ENCODE data around the gene FYB1.
"Not testable (repeated sequence)": the region's sequence is repeated elsewhere in the genome, so short reads cannot be mapped to it uniquely, and the experiment has no call there.

FYB1 gene

GRCh38 chr5:39187831-39188731, 31.3 kb downstream of the FYB1 start:
- DNase-seq (ENCODE audit: low spot score) = no peak

- no peak for DNase-seq (ENCODE audit: low spot score)
Observed at GRCh38 chr5:39186722-39187539, 32.4 kb downstream of the FYB1 start.

DNA sequence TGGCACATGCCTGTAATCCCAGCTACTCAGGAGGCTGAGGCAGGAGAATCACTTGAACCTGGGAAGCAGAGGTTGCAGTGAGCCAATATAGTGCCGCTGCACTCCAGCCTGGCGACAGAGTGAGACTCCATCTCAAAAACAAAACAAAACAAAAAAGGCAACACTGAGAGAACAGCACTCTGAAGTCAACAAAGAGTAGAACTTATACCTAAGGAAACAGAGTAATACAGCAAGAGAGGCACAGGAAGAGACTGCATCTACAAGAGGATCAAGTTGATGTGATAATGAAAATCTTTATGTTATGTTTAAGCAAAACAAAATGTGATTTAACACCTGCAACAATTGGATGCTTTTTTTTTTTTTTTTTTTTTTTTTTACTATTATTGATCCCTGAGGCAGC, 33.1 kb downstream of the FYB1 start:
- DNase-seq (ENCODE audit: low spot score) = no peak

GRCh38 chr5:39185761-39186160, 33.6 kb downstream of the FYB1 start:
- no peak for DNase-seq (ENCODE audit: low spot score)

DNA sequence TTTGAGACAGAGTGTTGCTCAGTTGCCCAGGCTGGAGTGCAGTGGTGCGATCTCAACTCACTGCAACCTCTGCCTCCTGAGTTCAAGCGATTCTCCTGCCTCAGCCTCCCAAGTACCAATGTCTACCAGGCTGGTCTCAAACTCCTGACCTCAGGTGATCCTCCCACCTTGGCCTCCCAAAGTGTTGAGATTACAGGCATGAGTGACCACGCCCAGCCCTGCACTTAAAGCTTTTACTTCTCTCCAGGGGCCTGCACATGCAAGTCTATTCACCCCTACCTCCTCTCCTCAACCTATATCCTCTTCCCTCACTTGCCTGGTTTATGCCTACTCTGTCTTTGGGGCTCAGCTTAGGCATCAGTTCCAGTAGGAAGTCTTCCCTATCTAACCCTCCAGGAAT, 39.8 kb downstream of the FYB1 start:
- DNase-seq (ENCODE audit: low spot score) = not testable (repeated sequence)

DNA sequence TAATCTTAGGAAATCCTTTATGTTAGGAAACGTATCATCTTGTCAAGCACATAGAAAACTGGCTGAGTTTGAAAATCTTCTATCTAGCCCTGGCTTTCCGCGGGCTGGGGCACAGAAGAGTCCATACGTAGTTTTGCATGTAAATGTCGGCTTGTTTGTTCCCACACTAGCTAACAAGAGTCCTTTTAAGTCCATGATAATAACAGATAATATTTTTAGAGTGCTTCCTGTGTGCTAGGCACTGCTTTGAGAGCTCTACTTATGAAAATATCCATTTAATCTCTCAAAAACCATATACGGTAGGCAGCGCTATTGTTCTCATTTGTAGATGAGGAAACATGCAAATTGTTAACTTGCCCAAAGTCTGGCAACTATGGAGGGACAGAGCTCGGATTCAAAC, 40.5 kb downstream of the FYB1 start:
- no peak for DNase-seq (ENCODE audit: low spot score)

DNA sequence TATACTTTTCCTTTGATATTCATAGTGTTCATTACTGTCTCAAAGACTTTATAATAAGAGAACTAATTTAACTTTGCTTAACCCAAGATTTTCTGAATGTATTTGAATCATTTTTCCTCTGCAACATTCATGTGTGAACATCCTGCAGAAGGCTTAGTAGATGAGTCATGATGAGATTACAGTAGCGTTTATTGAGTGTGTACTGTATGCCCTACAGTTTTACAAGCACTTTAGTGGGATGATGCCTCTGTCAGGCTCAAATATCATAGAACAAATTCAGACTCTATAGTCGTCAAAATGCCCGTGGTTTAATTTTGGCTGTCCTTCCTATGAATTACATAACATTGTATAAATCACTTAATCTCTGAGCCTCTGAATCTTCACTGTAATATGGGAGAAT, 41.2 kb downstream of the FYB1 start:
- DNase-seq (ENCODE audit: low spot score) = no peak

- no peak for DNase-seq (ENCODE audit: low spot score)
Observed at GRCh38 chr5:39177631-39177964, 41.8 kb downstream of the FYB1 start.

DNA sequence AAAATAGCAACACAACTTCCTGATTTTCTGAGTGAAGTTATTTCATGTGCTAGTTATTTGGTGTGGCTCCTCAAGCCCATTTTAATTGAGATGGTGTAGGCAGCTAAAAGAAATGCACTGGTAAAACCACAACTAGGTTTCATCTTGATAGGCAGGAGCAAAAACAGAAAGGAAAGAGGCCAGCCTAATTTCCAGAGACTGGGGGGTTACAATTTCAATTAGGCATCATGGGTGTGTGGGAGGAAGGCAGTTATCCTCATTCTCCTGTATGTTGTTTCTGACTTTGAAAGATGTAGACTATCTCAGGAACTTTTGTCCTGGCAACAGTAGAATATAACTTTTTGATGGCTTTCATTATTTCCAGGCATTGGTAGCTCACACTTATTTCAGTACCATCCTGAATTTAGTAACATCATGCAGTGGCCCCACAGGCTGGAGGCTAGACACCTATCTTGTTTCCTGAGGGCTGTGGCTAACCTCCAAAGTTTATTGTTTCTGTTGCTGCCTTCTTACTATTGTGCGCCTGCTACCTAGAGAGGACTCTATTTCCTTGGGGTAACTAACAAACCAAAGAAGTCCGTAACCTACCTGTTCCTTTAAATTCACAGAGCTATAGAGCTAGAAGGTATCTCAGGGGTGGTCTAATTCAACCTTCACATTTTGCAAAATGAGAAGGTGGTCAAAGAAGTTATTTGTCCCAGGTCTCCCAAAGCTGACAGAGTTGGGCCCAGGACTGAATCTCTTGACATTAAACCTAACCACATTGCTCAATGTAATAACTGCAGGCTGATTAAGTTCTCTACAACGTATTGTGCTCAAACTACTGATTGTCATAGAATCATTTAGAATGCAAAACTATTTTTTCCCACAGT, 42.4 kb downstream of the FYB1 start:
- no peak for DNase-seq (ENCODE audit: low spot score)

DNA sequence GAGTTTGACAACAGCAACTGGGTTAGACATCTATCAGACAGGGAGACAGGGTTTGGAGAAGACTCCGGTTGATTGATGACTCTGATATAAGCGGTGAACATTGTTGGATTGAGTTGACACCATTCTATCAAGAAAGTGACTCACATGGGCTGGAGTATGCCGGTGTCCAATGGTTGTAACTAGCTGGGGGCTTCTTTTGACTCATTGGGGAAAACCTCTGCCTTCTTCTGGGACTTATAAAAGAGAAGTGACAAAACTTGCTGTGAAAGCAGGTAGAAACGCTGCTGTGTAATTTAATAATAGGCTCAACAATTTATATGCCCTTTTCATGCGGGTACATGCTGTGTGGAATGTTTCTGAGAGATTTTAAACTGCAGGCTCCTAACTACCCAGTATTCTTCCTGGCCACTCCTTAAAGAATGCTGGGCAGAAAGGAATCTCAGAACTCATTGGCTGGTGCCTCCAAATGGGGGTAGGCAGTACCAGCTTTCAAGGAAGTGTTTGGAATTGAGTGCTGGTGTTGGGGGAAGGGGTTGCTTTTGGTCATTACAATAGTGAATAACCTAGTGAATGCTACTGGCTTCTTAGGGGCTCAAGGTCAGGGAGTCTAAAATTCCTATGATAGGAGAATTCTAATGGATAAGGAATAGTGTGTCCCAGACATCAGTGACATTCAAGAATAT, 43.9 kb downstream of the FYB1 start:
- no peak for DNase-seq (ENCODE audit: low spot score)

- no peak for DNase-seq (ENCODE audit: low spot score)
Observed at GRCh38 chr5:39173069-39173468, 46.3 kb downstream of the FYB1 start.

GRCh38 chr5:39172593-39172992, 46.8 kb downstream of the FYB1 start:
- no peak for DNase-seq (ENCODE audit: low spot score)

DNA sequence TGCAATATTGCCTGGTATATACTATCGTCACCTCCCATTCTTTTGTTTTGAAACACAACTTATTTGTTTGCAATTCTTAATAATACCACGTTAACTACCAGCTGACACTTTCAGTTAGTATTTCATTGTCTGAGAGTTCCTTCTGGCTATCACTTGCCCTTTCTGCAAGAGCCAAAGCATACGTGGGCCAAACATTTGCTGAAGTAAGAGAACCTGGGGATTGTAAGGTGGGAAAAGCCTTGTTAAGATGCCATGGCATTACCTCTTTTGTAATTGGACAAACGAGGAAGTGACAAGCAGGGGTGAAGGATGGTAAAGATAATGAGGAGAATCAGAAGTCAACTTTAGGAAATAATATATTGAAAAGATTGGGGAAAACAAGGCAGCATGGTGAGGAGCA, 47.7 kb downstream of the FYB1 start:
- DNase-seq (ENCODE audit: low spot score) = no peak

GRCh38 chr5:39169081-39169480, 50.3 kb downstream of the FYB1 start:
- no peak for DNase-seq (ENCODE audit: low spot score)

DNA sequence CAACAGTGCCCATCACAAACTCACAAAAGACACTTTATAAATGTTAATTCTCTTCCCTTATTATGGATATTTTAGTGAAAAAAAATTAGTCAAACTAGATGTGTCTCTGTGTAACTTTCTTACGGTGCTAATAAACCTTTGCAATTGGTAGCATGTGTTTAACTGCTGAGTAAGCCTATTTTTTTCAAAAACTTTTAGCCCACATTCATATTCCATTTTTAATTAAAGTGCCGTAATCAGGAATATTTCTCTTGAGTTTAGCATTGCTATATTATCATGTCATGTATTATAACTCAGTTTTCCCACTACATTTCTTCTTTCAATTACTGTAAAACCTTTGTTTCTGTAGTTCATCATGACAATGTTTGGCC, 51.4 kb downstream of the FYB1 start:
- DNase-seq (ENCODE audit: low spot score) = no peak

DNA sequence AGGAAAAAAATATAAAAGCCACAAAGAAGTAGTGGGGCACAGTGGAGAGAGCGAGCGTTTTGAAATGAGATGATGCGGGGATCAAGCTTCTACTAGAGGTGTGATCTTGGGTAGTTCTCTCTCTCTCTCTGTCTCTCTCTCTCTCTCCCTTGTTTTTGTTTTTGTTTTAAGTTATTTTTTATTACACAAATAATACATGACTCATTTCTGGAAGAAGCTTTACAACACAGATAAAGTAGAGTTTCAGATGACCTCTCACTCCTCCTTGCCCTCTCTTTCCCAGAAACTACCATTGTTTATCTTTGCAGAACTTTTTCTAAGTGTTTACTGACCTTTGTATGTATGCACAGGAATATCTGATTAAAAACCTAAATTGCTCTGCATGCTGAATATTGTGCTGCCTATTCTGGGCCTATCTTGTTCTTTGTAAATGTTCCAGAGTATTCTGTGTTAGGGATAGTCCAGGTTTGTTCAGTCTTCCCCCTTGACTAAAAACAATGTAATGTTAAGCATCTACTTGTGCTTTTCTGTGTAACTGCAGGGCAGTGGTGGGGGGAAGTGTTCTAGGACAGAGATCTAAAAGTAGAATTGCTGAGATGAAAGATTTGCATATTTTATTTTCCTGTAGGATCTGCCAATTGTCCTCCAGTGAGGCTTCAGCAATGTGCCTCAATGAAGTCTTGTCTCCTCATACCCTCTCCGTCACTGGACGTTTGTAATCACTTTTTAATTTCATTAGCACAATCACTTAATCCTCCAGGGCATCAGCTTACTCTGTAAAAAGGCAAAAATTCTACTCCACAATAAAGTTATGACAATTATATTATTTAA, 52.0 kb downstream of the FYB1 start:
- no peak for DNase-seq (ENCODE audit: low spot score)

DNA sequence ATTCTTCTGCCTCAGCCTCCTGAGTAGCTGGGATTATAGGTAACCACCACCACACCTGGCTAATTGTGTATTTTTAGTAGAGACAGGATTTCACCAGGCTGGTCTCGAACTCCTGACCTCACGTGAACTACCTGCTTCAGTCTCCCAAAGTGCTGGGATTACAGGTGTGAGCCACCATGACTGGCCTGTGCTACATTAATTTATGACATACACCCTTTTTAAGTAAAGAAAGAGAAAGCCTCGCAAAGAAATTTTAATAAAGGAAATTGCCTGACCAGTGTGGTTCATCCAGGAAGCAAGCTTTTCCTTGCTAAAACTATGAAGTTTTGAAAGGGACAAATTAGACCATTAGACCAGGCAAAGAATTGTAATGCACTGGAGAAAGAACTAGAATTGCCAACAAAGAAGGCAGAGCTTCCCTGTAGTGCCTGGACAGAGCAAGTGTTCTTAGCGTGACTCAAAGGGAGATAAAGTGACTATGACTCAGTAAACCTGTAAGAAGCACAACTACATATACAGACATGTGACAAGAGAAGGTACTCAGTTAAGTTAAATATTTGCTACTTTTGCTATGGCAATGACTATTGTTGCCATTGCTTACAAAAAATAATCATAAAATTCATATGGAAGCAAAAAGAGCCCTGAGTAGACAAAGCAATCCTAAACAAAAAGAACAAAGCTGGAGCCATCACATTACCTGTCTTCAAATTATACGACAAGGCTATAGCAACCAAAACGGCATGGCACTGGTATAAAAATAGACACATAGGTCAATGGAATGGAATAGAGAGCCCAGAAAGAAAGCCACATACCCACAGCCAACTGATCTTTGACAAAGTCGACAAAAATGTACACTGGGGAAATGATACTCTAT, 54.6 kb downstream of the FYB1 start:
- no peak for DNase-seq (ENCODE audit: low spot score)

DNA sequence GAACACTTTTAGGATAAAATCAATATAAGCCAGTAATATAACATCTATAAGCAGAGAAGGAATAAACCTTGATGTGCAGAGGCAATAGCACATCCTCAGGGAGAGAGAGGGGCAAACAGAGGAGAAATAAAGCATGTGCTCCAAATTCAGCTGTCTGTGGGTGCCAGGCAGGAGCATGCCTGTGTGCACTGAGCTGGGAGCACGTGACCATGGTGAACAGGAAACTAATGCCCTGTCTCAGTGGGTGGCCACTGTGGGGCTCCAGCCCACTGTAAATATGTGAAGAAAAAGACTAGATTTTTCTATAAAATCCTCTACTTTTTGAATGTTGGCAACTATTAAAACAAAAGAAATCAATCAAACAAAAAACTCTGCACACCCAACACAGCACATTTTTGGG, 55.3 kb downstream of the FYB1 start:
- DNase-seq (ENCODE audit: low spot score) = no peak

DNA sequence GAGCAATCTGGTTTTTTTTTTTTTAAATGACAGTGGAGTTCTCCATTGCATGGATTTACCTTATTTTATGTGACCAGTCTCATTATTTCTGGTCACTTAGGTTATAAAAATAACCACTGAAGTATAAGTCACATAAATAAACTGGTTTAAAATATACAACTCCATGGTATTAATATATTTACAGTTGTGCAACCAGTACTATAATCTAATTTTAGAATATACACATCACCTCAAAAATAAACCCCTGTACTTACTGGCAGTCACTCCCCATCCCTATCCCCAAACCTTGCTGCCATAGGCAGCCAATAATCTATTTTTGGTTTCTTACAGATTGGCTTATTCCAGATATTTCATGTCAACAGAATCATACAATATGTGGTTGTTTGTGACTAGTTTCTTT, 57.8 kb downstream of the FYB1 start:
- no peak for DNase-seq (ENCODE audit: low spot score)
